Measurements from ENCODE around the gene NEK1.

The NEK1 gene

GRCh38 chr4:169412046-169412445, 200.3 kb downstream of the NEK1 start:
- no peak for DNase-seq (ENCODE audit: low read depth)
- no peak for TF ChIP-seq CTCF (IDR thresholded peaks at IDR 0.05; ENCODE audit: control insufficient read depth, extremely low read depth, insufficient read depth)
- H3K4me3 ChIP-seq (ENCODE audit: low read depth, low read length), result no peak overlapping the region

- no peak for DNase-seq (ENCODE audit: low read depth)
- no peak overlapping the region for H3K4me3 ChIP-seq (ENCODE audit: low read depth, low read length)
- TF ChIP-seq CTCF (IDR thresholded peaks at IDR 0.05; ENCODE audit: control insufficient read depth, extremely low read depth, insufficient read depth), result no peak
Observed at GRCh38 chr4:169410839-169411770, 201.3 kb downstream of the NEK1 start.

GRCh38 chr4:169407217-169407845, 205.1 kb downstream of the NEK1 start:
- H3K4me3 ChIP-seq (ENCODE audit: low read depth, low read length), result no peak overlapping the region
- no peak for DNase-seq (ENCODE audit: low read depth)
- TF ChIP-seq CTCF (IDR thresholded peaks at IDR 0.05; ENCODE audit: control insufficient read depth, extremely low read depth, insufficient read depth), result no peak

GRCh38 chr4:169404960-169405359, 207.4 kb downstream of the NEK1 start:
- H3K4me3 ChIP-seq (ENCODE audit: low read depth, low read length), result no peak overlapping the region
- peak; percentile 32 for DNase-seq (ENCODE audit: low read depth)
- TF ChIP-seq CTCF (IDR thresholded peaks at IDR 0.05; ENCODE audit: control insufficient read depth, extremely low read depth, insufficient read depth), result no peak

- no peak for TF ChIP-seq CTCF (IDR thresholded peaks at IDR 0.05; ENCODE audit: control insufficient read depth, extremely low read depth, insufficient read depth)
- H3K4me3 ChIP-seq (ENCODE audit: low read depth, low read length), result no peak overlapping the region
- DNase-seq (ENCODE audit: low read depth), result no peak
Observed at GRCh38 chr4:169400832-169401231, 211.6 kb downstream of the NEK1 start.

GRCh38 chr4:169399976-169400767, 212.2 kb downstream of the NEK1 start:
- no peak for DNase-seq (ENCODE audit: low read depth)
- no peak overlapping the region for H3K4me3 ChIP-seq (ENCODE audit: low read depth, low read length)
- no peak for TF ChIP-seq CTCF (IDR thresholded peaks at IDR 0.05; ENCODE audit: control insufficient read depth, extremely low read depth, insufficient read depth)

All from LNCaP clone FGC (cell line).